Activated naive CD8-positive, alpha-beta T cell (primary cell): Measurements from ENCODE around the gene COBLL1.
"Not testable (repeated sequence)": the region's sequence is repeated elsewhere in the genome, so short reads cannot be mapped to it uniquely, and the experiment has no call there.

Source experiments
- H3K27ac Mint-ChIP-seq: one replicate; pipeline ENCODE4 v1.8.0; 2021; ENCODE audit warnings: mixed read lengths
- H3K27me3 Mint-ChIP-seq: one replicate; pipeline ENCODE4 v1.8.0; 2021; ENCODE audit warnings: mixed read lengths
- H3K36me3 Mint-ChIP-seq: one replicate; pipeline ENCODE4 v1.8.0; 2021; ENCODE audit warnings: mixed read lengths
- H3K4me1 Mint-ChIP-seq: one replicate; pipeline ENCODE4 v1.8.0; 2021; ENCODE audit warnings: low read depth, mixed read lengths
- H3K4me3 Mint-ChIP-seq: one replicate; pipeline ENCODE4 v1.8.0; 2021; ENCODE audit warnings: mild to moderate bottlenecking, mixed read lengths
- H3K9me3 Mint-ChIP-seq: one replicate; pipeline ENCODE4 v1.8.0; 2021; ENCODE audit warnings: low read depth, mixed read lengths

Gene COBLL1

GRCh38 chr2:164869420-164869772, 27.8 kb upstream of the COBLL1 start:
- no peak overlapping the region for H3K27ac Mint-ChIP-seq
- no peaks in the 10 kb centered on the region for H3K4me1 Mint-ChIP-seq
- H3K4me3 Mint-ChIP-seq, result no peak overlapping the region
- no peaks in the 10 kb centered on the region for H3K36me3 Mint-ChIP-seq
- H3K9me3 Mint-ChIP-seq, result no peaks in the 10 kb centered on the region
- H3K27me3 Mint-ChIP-seq, result no peaks in the 10 kb centered on the region

- Mint-ChIP-seq H3K36me3 (no peaks in the 10 kb centered on the region), H3K4me1 (no peaks in the 10 kb centered on the region), H3K9me3 (no peaks in the 10 kb centered on the region), H3K27me3 (no peaks in the 10 kb centered on the region), H3K27ac (no peak overlapping the region), H3K4me3 (no peak overlapping the region)
Observed at GRCh38 chr2:164868563-164869419, 27.2 kb upstream of the COBLL1 start.

GRCh38 chr2:164867779-164868397, 26.3 kb upstream of the COBLL1 start:
- H3K9me3 Mint-ChIP-seq, result no peaks in the 10 kb centered on the region
- no peak overlapping the region for H3K4me3 Mint-ChIP-seq
- no peak overlapping the region for H3K27ac Mint-ChIP-seq
- H3K36me3 Mint-ChIP-seq, result no peaks in the 10 kb centered on the region
- H3K27me3 Mint-ChIP-seq, result no peaks in the 10 kb centered on the region
- no peaks in the 10 kb centered on the region for H3K4me1 Mint-ChIP-seq

- H3K4me1 Mint-ChIP-seq, H3K36me3 Mint-ChIP-seq, H3K9me3 Mint-ChIP-seq, H3K27ac Mint-ChIP-seq, H3K4me3 Mint-ChIP-seq, H3K27me3 Mint-ChIP-seq: not testable (repeated sequence)
Observed at GRCh38 chr2:164866381-164866780, 24.8 kb upstream of the COBLL1 start.

GRCh38 chr2:164860694-164861042, 19.0 kb upstream of the COBLL1 start:
- Mint-ChIP-seq H3K27me3 (no peaks in the 10 kb centered on the region), H3K4me3 (no peak overlapping the region), H3K9me3 (no peaks in the 10 kb centered on the region), H3K36me3 (no peaks in the 10 kb centered on the region), H3K4me1 (no peaks in the 10 kb centered on the region), H3K27ac (no peak overlapping the region)

- not testable (repeated sequence) for H3K4me3 Mint-ChIP-seq, H3K27me3 Mint-ChIP-seq, H3K9me3 Mint-ChIP-seq, H3K27ac Mint-ChIP-seq, H3K4me1 Mint-ChIP-seq, H3K36me3 Mint-ChIP-seq
Observed at GRCh38 chr2:164859906-164860693, 18.5 kb upstream of the COBLL1 start.

GRCh38 chr2:164859251-164859818, 17.7 kb upstream of the COBLL1 start:
- Mint-ChIP-seq H3K36me3 (no peaks in the 10 kb centered on the region), H3K9me3 (no peaks in the 10 kb centered on the region), H3K4me1 (no peaks in the 10 kb centered on the region), H3K27ac (no peak overlapping the region), H3K27me3 (no peaks in the 10 kb centered on the region), H3K4me3 (no peak overlapping the region)

- H3K27me3 Mint-ChIP-seq, result peaks cover 3% of the 10 kb centered on the region
- peaks cover 2% of the 10 kb centered on the region for H3K4me1 Mint-ChIP-seq
- H3K36me3 Mint-ChIP-seq, result no peaks in the 10 kb centered on the region
- no peaks in the 10 kb centered on the region for H3K9me3 Mint-ChIP-seq
- H3K4me3 Mint-ChIP-seq, result no peak overlapping the region
- no peak overlapping the region for H3K27ac Mint-ChIP-seq
Observed at GRCh38 chr2:164852086-164852485, 10.5 kb upstream of the COBLL1 start.

GRCh38 chr2:164850235-164850634, 8.6 kb upstream of the COBLL1 start:
- Mint-ChIP-seq H3K27me3 (peaks cover 3% of the 10 kb centered on the region), H3K27ac (no peak overlapping the region), H3K9me3 (no peaks in the 10 kb centered on the region), H3K4me1 (peaks cover 2% of the 10 kb centered on the region), H3K4me3 (no peak overlapping the region), H3K36me3 (no peaks in the 10 kb centered on the region)

- Mint-ChIP-seq H3K4me1 (peaks cover 2% of the 10 kb centered on the region), H3K36me3 (no peaks in the 10 kb centered on the region), H3K9me3 (no peaks in the 10 kb centered on the region), H3K4me3 (no peak overlapping the region), H3K27me3 (peaks cover 5% of the 10 kb centered on the region), H3K27ac (no peak overlapping the region)
Observed at GRCh38 chr2:164849506-164849905, 7.9 kb upstream of the COBLL1 start.

- Mint-ChIP-seq H3K4me3 (no peak overlapping the region), H3K27ac (no peak overlapping the region), H3K9me3 (no peaks in the 10 kb centered on the region), H3K27me3 (peaks cover 8% of the 10 kb centered on the region), H3K4me1 (peaks cover 2% of the 10 kb centered on the region), H3K36me3 (no peaks in the 10 kb centered on the region)
Observed at GRCh38 chr2:164847981-164848741, 6.5 kb upstream of the COBLL1 start.

- H3K36me3 Mint-ChIP-seq, result no peaks in the 10 kb centered on the region
- peaks cover 2% of the 10 kb centered on the region for H3K4me1 Mint-ChIP-seq
- no peak overlapping the region for H3K27ac Mint-ChIP-seq
- peaks cover 8% of the 10 kb centered on the region for H3K27me3 Mint-ChIP-seq
- H3K9me3 Mint-ChIP-seq, result no peaks in the 10 kb centered on the region
- no peak overlapping the region for H3K4me3 Mint-ChIP-seq
Observed at GRCh38 chr2:164847291-164847690, 5.7 kb upstream of the COBLL1 start.

- Mint-ChIP-seq H3K36me3 (no peaks in the 10 kb centered on the region), H3K4me1 (peaks cover 5% of the 10 kb centered on the region), H3K4me3 (no peak overlapping the region), H3K27ac (no peak overlapping the region), H3K27me3 (peaks cover 11% of the 10 kb centered on the region), H3K9me3 (no peaks in the 10 kb centered on the region)
Observed at GRCh38 chr2:164846276-164846675, 4.7 kb upstream of the COBLL1 start.

- H3K36me3 Mint-ChIP-seq, result no peaks in the 10 kb centered on the region
- no peak overlapping the region for H3K27ac Mint-ChIP-seq
- no peaks in the 10 kb centered on the region for H3K9me3 Mint-ChIP-seq
- H3K27me3 Mint-ChIP-seq, result peaks cover 28% of the 10 kb centered on the region
- peaks cover 12% of the 10 kb centered on the region for H3K4me1 Mint-ChIP-seq
- H3K4me3 Mint-ChIP-seq, result no peak overlapping the region
Observed at GRCh38 chr2:164843346-164843911, 1.8 kb upstream of the COBLL1 start.
